GM18861 (cell line): ENCODE data around the gene ENDOV.

Experiments
- ATAC-seq: cut with Tn5 transposase; IDR thresholded peaks from one replicate; pipeline ENCODE4 v1.9.1; 2021; ENCODE audit not compliant: unreplicated experiment

Gene ENDOV

GRCh38 chr17:80481284-80482057 lies 66.5 kb downstream of the ENDOV start:
- no peak for ATAC-seq

DNA sequence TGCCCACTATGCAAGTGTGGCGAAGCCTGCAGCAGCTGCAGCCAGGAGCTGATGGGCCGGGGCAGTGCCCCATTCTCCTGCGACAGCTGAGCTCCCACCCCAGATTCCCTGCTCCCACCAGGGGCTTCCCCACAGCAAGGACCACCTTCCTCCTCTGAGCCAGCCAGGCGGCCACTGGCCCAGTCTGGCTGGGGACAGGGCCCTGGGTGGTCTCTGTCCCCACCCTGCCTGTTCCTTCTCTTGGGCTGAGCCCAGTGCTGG lies 67.0 kb downstream of the ENDOV start:
- ATAC-seq: no peak

- no peak for ATAC-seq
Measured at GRCh38 chr17:80482555-80483308, 67.8 kb downstream of the ENDOV start.

GRCh38 chr17:80485846-80486245 lies 70.9 kb downstream of the ENDOV start:
- ATAC-seq: no peak

GRCh38 chr17:80486692-80487091 lies 71.7 kb downstream of the ENDOV start:
- no peak for ATAC-seq

DNA sequence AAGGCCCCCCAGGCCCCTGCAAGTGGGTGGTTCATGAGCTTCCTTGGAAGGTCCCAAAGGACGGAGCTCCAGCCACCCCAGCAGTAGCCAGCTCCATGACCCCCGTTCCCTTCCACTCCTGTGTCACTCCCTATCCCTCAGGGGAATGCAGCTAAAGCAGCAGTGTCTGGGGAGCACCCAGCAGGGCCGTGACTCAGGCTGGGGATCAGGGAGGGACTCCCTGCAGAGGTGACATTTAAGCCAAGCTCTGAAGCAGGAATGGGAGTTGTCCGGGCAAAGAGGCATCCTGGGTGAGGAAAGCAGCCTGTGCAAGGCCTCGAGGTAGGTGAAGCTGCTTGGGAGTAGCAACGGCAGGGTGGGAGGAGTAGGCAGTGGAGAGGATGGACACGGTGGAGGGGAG lies 72.5 kb downstream of the ENDOV start:
- ATAC-seq: no peak
